HAP-1 (cell line): ENCODE data around the gene DDI2.

Experiments used
- DNase-seq, 2 experiments: peaks; one replicate each; pipeline ENCODE4 v3.0.0-alpha.2; 2016 to 2020; ENCODE audit warnings: low spot score in 2 of 2
- H3K27me3 ChIP-seq: fragments of 250-450 bp; sonication (Bioruptor Pico); 2 replicates; pipeline ENCODE4 v1.5.1; 2020; ENCODE audit warnings: low read depth, mild to moderate bottlenecking, moderate library complexity
- H3K36me3 ChIP-seq: fragments of 250-450 bp; sonication (Bioruptor Pico); replicated peaks from 2 replicates; pipeline ENCODE4 v1.5.1; 2020; ENCODE audit warnings: mild to moderate bottlenecking
- H3K4me1 ChIP-seq: fragments of 250-450 bp; sonication (Bioruptor Pico); 2 replicates; pipeline ENCODE4 v1.5.1; 2020; ENCODE audit warnings: mild to moderate bottlenecking
- H3K4me3 ChIP-seq: fragments of 250-450 bp; sonication (Bioruptor Pico); 2 replicates; pipeline ENCODE4 v1.5.1; 2020; ENCODE audit warnings: mild to moderate bottlenecking, moderate library complexity
- H3K9me3 ChIP-seq: fragments of 250-450 bp; sonication (Bioruptor Pico); 2 replicates; pipeline ENCODE4 v1.5.1; 2020; ENCODE audit warnings: mild to moderate bottlenecking, moderate library complexity
- in situ Hi-C: fragments of 300-500 bp; cut with MboI; formaldehyde crosslinking; loops from 3 replicates; pipeline ENCODE4 v1.14.3; 2020; ENCODE audit warnings: low sequenced_read_pairs, inconsistent platforms, mixed read lengths

DDI2 gene

GRCh38 chr1:15701784-15702183, 84.5 kb downstream of the DDI2 start:
- H3K27me3 ChIP-seq: no peaks in the 10 kb centered on the region
- in situ Hi-C loops: no loop called here
- no peak overlapping the region for H3K4me3 ChIP-seq
- no peaks in the 10 kb centered on the region; the same call in 1 of the 2 replicates for H3K36me3 ChIP-seq
- DNase-seq: no peak
- no peaks in the 10 kb centered on the region for H3K9me3 ChIP-seq
- no peaks in the 10 kb centered on the region for H3K4me1 ChIP-seq

- H3K9me3 ChIP-seq: no peaks in the 10 kb centered on the region
- no peaks in the 10 kb centered on the region for H3K4me1 ChIP-seq
- in situ Hi-C loops: no loop called here
- no peak for DNase-seq
- no peak overlapping the region for H3K4me3 ChIP-seq
- H3K27me3 ChIP-seq: no peaks in the 10 kb centered on the region
- H3K36me3 ChIP-seq: no peaks in the 10 kb centered on the region; the same call in 1 of the 2 replicates
Measured at GRCh38 chr1:15702722-15703550, 85.7 kb downstream of the DDI2 start.

GRCh38 chr1:15703562-15703961, 86.3 kb downstream of the DDI2 start:
- no peak for DNase-seq
- H3K27me3 ChIP-seq: no peaks in the 10 kb centered on the region
- no peak overlapping the region for H3K4me3 ChIP-seq
- in situ Hi-C loops: no loop called here
- no peaks in the 10 kb centered on the region for H3K9me3 ChIP-seq
- H3K36me3 ChIP-seq: no peaks in the 10 kb centered on the region; the same call in 1 of the 2 replicates
- H3K4me1 ChIP-seq: no peaks in the 10 kb centered on the region

GRCh38 chr1:15704526-15705183, 87.4 kb downstream of the DDI2 start:
- Histone ChIP-seq H3K4me1 (no peaks in the 10 kb centered on the region), H3K4me3 (no peak overlapping the region), H3K36me3 (no peaks in the 10 kb centered on the region; the same call in 1 of the 2 replicates), H3K27me3 (no peaks in the 10 kb centered on the region), H3K9me3 (no peaks in the 10 kb centered on the region)
- in situ Hi-C loops: no loop called here
- no peak for DNase-seq

GRCh38 chr1:15705184-15705566, 87.9 kb downstream of the DDI2 start:
- Histone ChIP-seq H3K9me3 (no peaks in the 10 kb centered on the region), H3K36me3 (no peaks in the 10 kb centered on the region; the same call in 1 of the 2 replicates), H3K27me3 (no peaks in the 10 kb centered on the region), H3K4me1 (no peaks in the 10 kb centered on the region), H3K4me3 (no peak overlapping the region)
- in situ Hi-C loops: no loop called here
- DNase-seq: no peak

GRCh38 chr1:15706751-15707150, 89.5 kb downstream of the DDI2 start:
- no peaks in the 10 kb centered on the region for H3K9me3 ChIP-seq
- in situ Hi-C loops: no loop called here
- H3K4me3 ChIP-seq: no peak overlapping the region
- H3K27me3 ChIP-seq: no peaks in the 10 kb centered on the region
- no peaks in the 10 kb centered on the region for H3K4me1 ChIP-seq
- no peak for DNase-seq
- H3K36me3 ChIP-seq: no peaks in the 10 kb centered on the region; the same call in 1 of the 2 replicates

GRCh38 chr1:15707239-15707925, 90.1 kb downstream of the DDI2 start:
- Histone ChIP-seq H3K4me1 (no peaks in the 10 kb centered on the region), H3K9me3 (no peaks in the 10 kb centered on the region), H3K27me3 (no peaks in the 10 kb centered on the region), H3K4me3 (no peak overlapping the region), H3K36me3 (no peaks in the 10 kb centered on the region; the same call in 1 of the 2 replicates)
- in situ Hi-C loops: no loop called here
- DNase-seq: no peak

- no peak for DNase-seq
- Histone ChIP-seq H3K9me3 (no peaks in the 10 kb centered on the region), H3K4me3 (no peak overlapping the region), H3K4me1 (no peaks in the 10 kb centered on the region), H3K27me3 (no peaks in the 10 kb centered on the region), H3K36me3 (no peaks in the 10 kb centered on the region; the same call in 1 of the 2 replicates)
- in situ Hi-C loops: no loop called here
Measured at GRCh38 chr1:15708486-15709137, 91.4 kb downstream of the DDI2 start.

- in situ Hi-C loops: no loop called here
- Histone ChIP-seq H3K4me1 (no peaks in the 10 kb centered on the region), H3K36me3 (no peaks in the 10 kb centered on the region; the same call in 1 of the 2 replicates), H3K27me3 (no peaks in the 10 kb centered on the region), H3K4me3 (no peak overlapping the region), H3K9me3 (no peaks in the 10 kb centered on the region)
- DNase-seq: no peak
Measured at GRCh38 chr1:15709226-15709625, 92.0 kb downstream of the DDI2 start.

GRCh38 chr1:15712168-15712567, 94.9 kb downstream of the DDI2 start:
- H3K4me3 ChIP-seq: no peak overlapping the region
- no peaks in the 10 kb centered on the region; the same call in 1 of the 2 replicates for H3K36me3 ChIP-seq
- H3K27me3 ChIP-seq: no peaks in the 10 kb centered on the region
- no peaks in the 10 kb centered on the region for H3K4me1 ChIP-seq
- in situ Hi-C loops: no loop called here
- H3K9me3 ChIP-seq: no peaks in the 10 kb centered on the region
- no peak for DNase-seq

GRCh38 chr1:15714406-15715136, 97.3 kb downstream of the DDI2 start:
- no peak for DNase-seq
- in situ Hi-C loops: no loop called here
- no peaks in the 10 kb centered on the region for H3K27me3 ChIP-seq
- H3K4me1 ChIP-seq: no peaks in the 10 kb centered on the region
- no peak overlapping the region for H3K4me3 ChIP-seq
- H3K36me3 ChIP-seq: peaks cover 8% of the 10 kb centered on the region
- H3K9me3 ChIP-seq: no peaks in the 10 kb centered on the region

GRCh38 chr1:15717418-15718125, 100.3 kb downstream of the DDI2 start:
- peaks cover 12% of the 10 kb centered on the region for H3K36me3 ChIP-seq
- in situ Hi-C loops: no loop called here
- H3K4me1 ChIP-seq: no peaks in the 10 kb centered on the region
- H3K27me3 ChIP-seq: no peaks in the 10 kb centered on the region
- no peak for DNase-seq
- H3K4me3 ChIP-seq: no peak overlapping the region
- H3K9me3 ChIP-seq: no peaks in the 10 kb centered on the region
